Measurements from ENCODE around the gene MGMT. TPM values are rescaled to one million over a fixed set of nuclear protein-coding genes. Genes with fewer than 3 reads are reported as not detected.

Gene MGMT
- total and polyA plus RNA-seq, 2 donors (not counting 1 experiment from before 2014, with no cell fraction given), result 1.9 to 29.1 TPM

GRCh38 chr10:129579228-129579627 is 112.2 kb downstream of the MGMT start:
- TF ChIP-seq CTCF (conservative IDR thresholded peaks at IDR 0.05 in 1 of 2, IDR thresholded peaks at IDR 0.05 in 1 of 2; ENCODE audit: low read depth in 1 of 2, low read length in 2 of 2) (no peak), EZH2 (IDR thresholded peaks at IDR 0.05; ENCODE audit: low read length, missing control alignments) (no peak)
- no peak overlapping the region for H3K4me3 ChIP-seq (replicated peaks in 1 of 4; ENCODE audit: control extremely low read depth in 1 of 4, insufficient read depth in 1 of 4, low read depth in 3 of 4, low read length in 4 of 4)
- H4K20me1 ChIP-seq (ENCODE audit: control insufficient read depth, extremely low read depth, insufficient read depth, low read length), result no peaks in the 10 kb centered on the region
- H3K4me1 ChIP-seq (ENCODE audit: control insufficient read depth, extremely low read depth, insufficient read depth, low read length), result no peaks in the 10 kb centered on the region
- H3K27ac ChIP-seq (ENCODE audit: insufficient read depth, low read length), result no peak overlapping the region
- no peak overlapping the region for H3K4me2 ChIP-seq (ENCODE audit: extremely low read depth, insufficient read depth, low read length)
- no peak overlapping the region for H2AFZ ChIP-seq (ENCODE audit: low read length)
- H3K79me2 ChIP-seq (ENCODE audit: control insufficient read depth, insufficient read depth, low read length), result no peaks in the 10 kb centered on the region
- no peaks in the 10 kb centered on the region for H3K9me3 ChIP-seq (ENCODE audit: control insufficient read depth, insufficient read depth, low read depth, low read length)
- no peak overlapping the region for H3K9ac ChIP-seq (ENCODE audit: insufficient read depth, low read length)
- DNase-seq (ENCODE audit: low read depth in 2 of 2), result no peak
- no peaks in the 10 kb centered on the region for H3K36me3 ChIP-seq (ENCODE audit: control insufficient read depth, insufficient read depth, low read length)
- H3K27me3 ChIP-seq (ENCODE audit: control insufficient read depth, insufficient read depth, low read length), result no peaks in the 10 kb centered on the region

GRCh38 chr10:129580010-129580409 is 113.0 kb downstream of the MGMT start:
- no peaks in the 10 kb centered on the region for H4K20me1 ChIP-seq (ENCODE audit: control insufficient read depth, extremely low read depth, insufficient read depth, low read length)
- H3K4me3 ChIP-seq (replicated peaks in 1 of 4; ENCODE audit: control extremely low read depth in 1 of 4, insufficient read depth in 1 of 4, low read depth in 3 of 4, low read length in 4 of 4), result no peak overlapping the region
- no peaks in the 10 kb centered on the region for H3K4me1 ChIP-seq (ENCODE audit: control insufficient read depth, extremely low read depth, insufficient read depth, low read length)
- no peaks in the 10 kb centered on the region for H3K9me3 ChIP-seq (ENCODE audit: control insufficient read depth, insufficient read depth, low read depth, low read length)
- no peak overlapping the region for H3K27ac ChIP-seq (ENCODE audit: insufficient read depth, low read length)
- H3K27me3 ChIP-seq (ENCODE audit: control insufficient read depth, insufficient read depth, low read length), result no peaks in the 10 kb centered on the region
- no peak overlapping the region for H3K4me2 ChIP-seq (ENCODE audit: extremely low read depth, insufficient read depth, low read length)
- H2AFZ ChIP-seq (ENCODE audit: low read length), result no peak overlapping the region
- TF ChIP-seq CTCF (conservative IDR thresholded peaks at IDR 0.05 in 1 of 2, IDR thresholded peaks at IDR 0.05 in 1 of 2; ENCODE audit: low read depth in 1 of 2, low read length in 2 of 2) (no peak), EZH2 (IDR thresholded peaks at IDR 0.05; ENCODE audit: low read length, missing control alignments) (no peak)
- H3K36me3 ChIP-seq (ENCODE audit: control insufficient read depth, insufficient read depth, low read length), result no peaks in the 10 kb centered on the region
- no peaks in the 10 kb centered on the region for H3K79me2 ChIP-seq (ENCODE audit: control insufficient read depth, insufficient read depth, low read length)
- DNase-seq (ENCODE audit: low read depth in 2 of 2), result no peak
- H3K9ac ChIP-seq (ENCODE audit: insufficient read depth, low read length), result no peak overlapping the region

- DNase-seq (ENCODE audit: low read depth in 2 of 2), result no peak
- Histone ChIP-seq H3K4me1 (ENCODE audit: control insufficient read depth, extremely low read depth, insufficient read depth, low read length) (no peaks in the 10 kb centered on the region), H3K4me2 (ENCODE audit: extremely low read depth, insufficient read depth, low read length) (no peak overlapping the region), H3K9ac (ENCODE audit: insufficient read depth, low read length) (no peak overlapping the region), H3K9me3 (ENCODE audit: control insufficient read depth, insufficient read depth, low read depth, low read length) (no peaks in the 10 kb centered on the region), H2AFZ (ENCODE audit: low read length) (no peak overlapping the region), H3K27me3 (ENCODE audit: control insufficient read depth, insufficient read depth, low read length) (no peaks in the 10 kb centered on the region), H3K4me3 (replicated peaks in 1 of 4; ENCODE audit: control extremely low read depth in 1 of 4, insufficient read depth in 1 of 4, low read depth in 3 of 4, low read length in 4 of 4) (no peak overlapping the region), H3K36me3 (ENCODE audit: control insufficient read depth, insufficient read depth, low read length) (no peaks in the 10 kb centered on the region), H4K20me1 (ENCODE audit: control insufficient read depth, extremely low read depth, insufficient read depth, low read length) (no peaks in the 10 kb centered on the region), H3K79me2 (ENCODE audit: control insufficient read depth, insufficient read depth, low read length) (no peaks in the 10 kb centered on the region), H3K27ac (ENCODE audit: insufficient read depth, low read length) (no peak overlapping the region)
- no peak for TF ChIP-seq CTCF (conservative IDR thresholded peaks at IDR 0.05 in 1 of 2, IDR thresholded peaks at IDR 0.05 in 1 of 2; ENCODE audit: low read depth in 1 of 2, low read length in 2 of 2)
- TF ChIP-seq EZH2 (IDR thresholded peaks at IDR 0.05; ENCODE audit: low read length, missing control alignments), result no peak
Measured at GRCh38 chr10:129580901-129581300, 113.9 kb downstream of the MGMT start.

All from fibroblast of lung (primary cell).